ENCODE measurements around the gene NPY.

Gene NPY

DNA sequence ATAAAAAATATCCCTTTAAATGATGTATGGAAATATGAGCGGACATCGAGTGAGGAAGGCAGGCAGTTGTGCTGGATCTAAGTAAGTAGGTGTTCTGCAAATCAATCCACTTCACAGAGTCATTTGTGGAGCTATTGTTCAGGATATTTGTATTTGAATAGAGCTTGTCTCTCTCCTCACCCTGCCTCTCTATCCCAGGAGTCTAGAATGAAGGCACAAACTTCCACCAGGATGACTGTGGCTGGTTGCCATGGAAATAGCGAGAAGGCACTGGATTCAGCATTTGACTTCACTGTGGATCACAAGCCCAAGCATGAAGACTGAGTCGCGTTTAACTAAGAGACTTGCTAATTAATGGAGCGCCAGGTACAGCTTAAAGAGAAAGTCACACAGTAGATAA, 53.2 kb downstream of the NPY start:
- no peak overlapping the region for H3K4me2 ChIP-seq (ENCODE audit: low read depth, low read length, poor library complexity, severe bottlenecking)

DNA sequence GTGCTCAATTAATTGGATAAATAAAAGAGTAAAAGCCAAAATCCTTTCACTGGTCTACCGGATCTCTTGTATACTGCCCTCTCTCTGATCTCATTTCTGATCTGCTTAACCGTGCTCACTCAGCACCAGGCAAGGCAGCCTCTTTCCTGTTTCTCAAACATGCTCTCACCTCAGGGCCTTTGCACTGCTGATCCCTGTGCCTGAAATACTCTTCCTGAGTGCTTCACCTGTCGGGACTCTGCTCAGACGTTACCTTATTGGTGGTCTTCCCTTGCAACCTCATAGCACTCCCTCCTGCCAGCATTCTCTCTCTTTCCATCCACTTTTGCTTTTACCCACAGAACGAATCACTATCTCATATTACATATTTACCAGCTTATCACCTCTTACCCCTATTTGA, 55.6 kb downstream of the NPY start:
- Histone ChIP-seq H2AFZ (ENCODE audit: low read depth, low read length, severe bottlenecking) (no peak overlapping the region), H3K27ac (ENCODE audit: low read depth, low read length) (no peak overlapping the region), H3K4me2 (ENCODE audit: low read depth, low read length, poor library complexity, severe bottlenecking) (no peak overlapping the region), H4K20me1 (ENCODE audit: low read depth, low read length) (no peaks in the 10 kb centered on the region), H3K36me3 (ENCODE audit: low read length) (no peaks in the 10 kb centered on the region), H3K4me3 (ENCODE audit: insufficient read depth, low read length, poor library complexity, severe bottlenecking) (no peak overlapping the region), H3F3A (ENCODE audit: insufficient read depth) (no peaks in the 10 kb centered on the region), H3K79me2 (ENCODE audit: insufficient read depth, low read length) (no peaks in the 10 kb centered on the region), H3K9ac (ENCODE audit: low read length) (no peak overlapping the region), H3K9me2 (replicated peaks; ENCODE audit: insufficient read depth, low read length) (no peaks in the 10 kb centered on the region), H3K9me3 (ENCODE audit: insufficient read depth, low read length) (no peaks in the 10 kb centered on the region), H3K27me3 (ENCODE audit: low read length) (no peaks in the 10 kb centered on the region)
- TF ChIP-seq EZH2phosphoT487 (conservative IDR thresholded peaks at IDR 0.05; ENCODE audit: low read length): no peak
- TF ChIP-seq, protein P1, sequence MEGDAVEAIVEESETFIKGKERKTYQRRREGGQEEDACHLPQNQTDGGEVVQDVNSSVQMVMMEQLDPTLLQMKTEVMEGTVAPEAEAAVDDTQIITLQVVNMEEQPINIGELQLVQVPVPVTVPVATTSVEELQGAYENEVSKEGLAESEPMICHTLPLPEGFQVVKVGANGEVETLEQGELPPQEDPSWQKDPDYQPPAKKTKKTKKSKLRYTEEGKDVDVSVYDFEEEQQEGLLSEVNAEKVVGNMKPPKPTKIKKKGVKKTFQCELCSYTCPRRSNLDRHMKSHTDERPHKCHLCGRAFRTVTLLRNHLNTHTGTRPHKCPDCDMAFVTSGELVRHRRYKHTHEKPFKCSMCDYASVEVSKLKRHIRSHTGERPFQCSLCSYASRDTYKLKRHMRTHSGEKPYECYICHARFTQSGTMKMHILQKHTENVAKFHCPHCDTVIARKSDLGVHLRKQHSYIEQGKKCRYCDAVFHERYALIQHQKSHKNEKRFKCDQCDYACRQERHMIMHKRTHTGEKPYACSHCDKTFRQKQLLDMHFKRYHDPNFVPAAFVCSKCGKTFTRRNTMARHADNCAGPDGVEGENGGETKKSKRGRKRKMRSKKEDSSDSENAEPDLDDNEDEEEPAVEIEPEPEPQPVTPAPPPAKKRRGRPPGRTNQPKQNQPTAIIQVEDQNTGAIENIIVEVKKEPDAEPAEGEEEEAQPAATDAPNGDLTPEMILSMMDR (IDR thresholded peaks at IDR 0.05; ENCODE audit: insufficient read depth, low read length, poor library complexity, severe bottlenecking): no peak

More for the DNA sequence above, 53.2 kb downstream of the NPY start:
- no peak overlapping the region for H3K4me3 ChIP-seq (ENCODE audit: insufficient read depth, low read length, poor library complexity, severe bottlenecking)
- no peak overlapping the region for H2AFZ ChIP-seq (ENCODE audit: low read depth, low read length, severe bottlenecking)
- H3K9me3 ChIP-seq (ENCODE audit: insufficient read depth, low read length): 0 out of 2 replicates have a peak, but pooled peaks cover 6% of the 10 kb centered on the region
- H3K9me2 ChIP-seq (replicated peaks; ENCODE audit: insufficient read depth, low read length): no peaks in the 10 kb centered on the region
- no peaks in the 10 kb centered on the region for H3F3A ChIP-seq (ENCODE audit: insufficient read depth)
- H3K9ac ChIP-seq (ENCODE audit: low read length): no peak overlapping the region
- no peaks in the 10 kb centered on the region for H3K79me2 ChIP-seq (ENCODE audit: insufficient read depth, low read length)
- no peaks in the 10 kb centered on the region for H4K20me1 ChIP-seq (ENCODE audit: low read depth, low read length)
- H3K36me3 ChIP-seq (ENCODE audit: low read length): no peaks in the 10 kb centered on the region
- no peaks in the 10 kb centered on the region for H3K27me3 ChIP-seq (ENCODE audit: low read length)
- no peak overlapping the region for H3K27ac ChIP-seq (ENCODE audit: low read depth, low read length)
- TF ChIP-seq, protein P1 (IDR thresholded peaks at IDR 0.05; ENCODE audit: insufficient read depth, low read length, poor library complexity, severe bottlenecking): no peak
- no peak for TF ChIP-seq EZH2phosphoT487 (conservative IDR thresholded peaks at IDR 0.05; ENCODE audit: low read length)

DNA sequence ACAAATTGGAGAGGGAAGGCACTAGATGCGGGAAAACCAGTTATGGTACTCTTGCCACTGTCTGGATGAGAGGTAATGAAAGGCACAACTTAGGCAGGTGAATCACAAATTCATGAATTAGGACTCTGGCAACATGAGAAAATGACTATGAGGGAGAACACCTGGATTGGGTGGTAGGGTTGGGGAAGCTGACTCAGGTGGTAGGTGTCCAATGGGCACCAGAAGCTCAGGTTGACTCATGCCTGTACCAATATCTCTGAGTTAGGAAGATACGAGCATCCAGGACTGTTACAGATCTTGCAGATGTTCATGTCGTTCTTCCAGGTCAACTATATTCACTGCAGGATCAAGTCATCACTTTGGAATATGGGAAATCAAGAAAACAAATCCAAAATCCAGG, 56.7 kb downstream of the NPY start:
- Histone ChIP-seq H3K4me2 (ENCODE audit: low read depth, low read length, poor library complexity, severe bottlenecking) (no peak overlapping the region), H3K4me3 (ENCODE audit: insufficient read depth, low read length, poor library complexity, severe bottlenecking) (no peak overlapping the region), H4K20me1 (ENCODE audit: low read depth, low read length) (no peaks in the 10 kb centered on the region), H3F3A (ENCODE audit: insufficient read depth) (no peaks in the 10 kb centered on the region), H3K9me3 (ENCODE audit: insufficient read depth, low read length) (no peaks in the 10 kb centered on the region), H2AFZ (ENCODE audit: low read depth, low read length, severe bottlenecking) (no peak overlapping the region), H3K36me3 (ENCODE audit: low read length) (no peaks in the 10 kb centered on the region), H3K27me3 (ENCODE audit: low read length) (no peaks in the 10 kb centered on the region), H3K79me2 (ENCODE audit: insufficient read depth, low read length) (no peaks in the 10 kb centered on the region), H3K27ac (ENCODE audit: low read depth, low read length) (no peak overlapping the region), H3K9me2 (replicated peaks; ENCODE audit: insufficient read depth, low read length) (no peaks in the 10 kb centered on the region), H3K9ac (ENCODE audit: low read length) (no peak overlapping the region)
- TF ChIP-seq, protein P1 (IDR thresholded peaks at IDR 0.05; ENCODE audit: insufficient read depth, low read length, poor library complexity, severe bottlenecking): no peak
- no peak for TF ChIP-seq EZH2phosphoT487 (conservative IDR thresholded peaks at IDR 0.05; ENCODE audit: low read length)

Data from SU-DHL-6 (cell line).